Activated CD4-positive, alpha-beta memory T cell treated with anti-CD3 and anti-CD28 coated beads for 36 hours (primary cell): ENCODE results near the gene FAM181B. TPM values are rescaled to one million over a fixed set of nuclear protein-coding genes. Genes with fewer than 3 reads are reported as not detected.

Experiments
- total RNA-seq, 2 experiments: library from RNA; stranded (reverse); gene quantifications; one replicate each; pipeline ENCODE4 v1.2.3, GENCODE V29; 2021

The FAM181B gene
- total RNA-seq, 2 experiments from 2014 or later, result 0.05 TPM; not detected in 1

Other genes with a start within 250 kb of the FAM181B start
- 10 to 100 TPM; 26.7 to 27.0 TPM for gene PRCP, start 166.6 kb upstream of the FAM181B start, total RNA-seq
- 10 to 100 TPM; 16.8 to 19.4 TPM for gene DDIAS, start 167.9 kb upstream of the FAM181B start, total RNA-seq